Epithelial cell of proximal tubule (primary cell): ENCODE data around the gene CKLF. TPM values are rescaled to one million over a fixed set of nuclear protein-coding genes. Genes with fewer than 3 reads are reported as not detected.
A peak's percentile ranks its signal among the peaks of the same experiment; 100 is the strongest.

Source experiments
- DNase-seq: peaks from one replicate; pipeline ENCODE4 v3.0.0-alpha.2; 2011; ENCODE audit warnings: low read depth
- H3K4me3 ChIP-seq: 2 replicates; pipeline ENCODE4 v1.5.1; 2011; ENCODE audit warnings: low read depth, mild to moderate bottlenecking, low read length
- CTCF ChIP-seq: conservative IDR thresholded peaks from 2 replicates; pipeline ENCODE4 v1.5.1; 2012; ENCODE audit warnings: low read depth, mild to moderate bottlenecking, low read length
- total RNA-seq: library from RNA; depleted of rRNA; stranded (reverse); fragments of >200 nt; gene quantifications from 2 replicates; pipeline ENCODE4 v1.2.3, GENCODE V29; 2015

CKLF gene
- total RNA-seq, 1 donor from 2014 or later, result 136 TPM

- H3K4me3 ChIP-seq, result no peak overlapping the region
- no peak for DNase-seq
- TF ChIP-seq CTCF, result no peak
Observed at GRCh38 chr16:66574531-66574930, 22.2 kb downstream of the CKLF start.

- no peak for DNase-seq
- no peak overlapping the region for H3K4me3 ChIP-seq
- TF ChIP-seq CTCF, result no peak
Observed at GRCh38 chr16:66575060-66575459, 22.7 kb downstream of the CKLF start.

GRCh38 chr16:66576296-66576695 lies 23.9 kb downstream of the CKLF start:
- DNase-seq, result no peak
- no peak for TF ChIP-seq CTCF
- H3K4me3 ChIP-seq, result no peak overlapping the region

GRCh38 chr16:66578651-66579531 lies 26.5 kb downstream of the CKLF start, which contains the start of gene CMTM2:
Gene CMTM2 (plus strand): TSS chr16:66579463. CDS start chr16:66579608, 145 bp downstream.
- TF ChIP-seq CTCF, result no peak
- no peak within 1 kb of the TSS for H3K4me3 ChIP-seq

GRCh38 chr16:66580605-66581209 lies 28.3 kb downstream of the CKLF start:
- peak; percentile 26 for TF ChIP-seq CTCF
- peak; percentile 52 for DNase-seq

More at GRCh38 chr16:66578651-66579531, 26.5 kb downstream of the CKLF start, which contains the start of gene CMTM2:
- no peak for DNase-seq

GRCh38 chr16:66581246-66581952 lies 29.0 kb downstream of the CKLF start:
- DNase-seq, result peak; percentile 25
- TF ChIP-seq CTCF, result no peak
- H3K4me3 ChIP-seq, result no peak overlapping the region

More at GRCh38 chr16:66580605-66581209, 28.3 kb downstream of the CKLF start:
- no peak overlapping the region for H3K4me3 ChIP-seq
